ENCODE results near the gene ST3GAL3. TPM values are rescaled to one million over a fixed set of nuclear protein-coding genes. Genes with fewer than 3 reads are reported as not detected.

ST3GAL3 gene
- total RNA-seq, 1 experiment from 2014 or later = 20.0 TPM

- intact Hi-C loops (cut with micrococcal nuclease; ENCODE audit: unreplicated experiment) = no loop called here
- TF ChIP-seq CTCF (IDR thresholded peaks at IDR 0.05; ENCODE audit: unreplicated experiment) = no peak
- CTCF ChIA-PET = no interaction called here
- no peak for DNase-seq
- H3K36me3 Mint-ChIP-seq (ENCODE audit: insufficient read depth, unreplicated experiment) = peaks cover 4% of the 10 kb centered on the region
- H3K27ac Mint-ChIP-seq (ENCODE audit: unreplicated experiment) = no peak overlapping the region
- no peaks in the 10 kb centered on the region for H3K27me3 Mint-ChIP-seq (ENCODE audit: unreplicated experiment)
- H3K4me1 Mint-ChIP-seq (ENCODE audit: low read depth, unreplicated experiment) = no peaks in the 10 kb centered on the region
- BruUV-seq (replicated peaks) = no TSS peak
- H3K4me3 Mint-ChIP-seq (ENCODE audit: low read depth, unreplicated experiment) = no peak overlapping the region
- no peaks in the 10 kb centered on the region for H3K9me3 Mint-ChIP-seq (ENCODE audit: low read depth, unreplicated experiment)
Measured at GRCh38 chr1:43729816-43730463, 22.6 kb downstream of the ST3GAL3 start.

GRCh38 chr1:43731867-43732531 lies 24.7 kb downstream of the ST3GAL3 start:
- H3K36me3 Mint-ChIP-seq (ENCODE audit: insufficient read depth, unreplicated experiment) = peaks cover 4% of the 10 kb centered on the region
- CTCF ChIA-PET = interaction anchor here (0.9 kb wide), 1 partner anchor 31 kb away, joined by 3 read pairs; no protein-coding TSS in a partner anchor
- no peak overlapping the region for H3K27ac Mint-ChIP-seq (ENCODE audit: unreplicated experiment)
- no peak for DNase-seq
- no peak for TF ChIP-seq CTCF (IDR thresholded peaks at IDR 0.05; ENCODE audit: unreplicated experiment)
- no TSS peak for BruUV-seq (replicated peaks)
- H3K4me1 Mint-ChIP-seq (ENCODE audit: low read depth, unreplicated experiment) = no peaks in the 10 kb centered on the region
- intact Hi-C loops (cut with micrococcal nuclease; ENCODE audit: unreplicated experiment) = no loop called here
- H3K9me3 Mint-ChIP-seq (ENCODE audit: low read depth, unreplicated experiment) = no peaks in the 10 kb centered on the region
- H3K4me3 Mint-ChIP-seq (ENCODE audit: low read depth, unreplicated experiment) = no peak overlapping the region
- H3K27me3 Mint-ChIP-seq (ENCODE audit: unreplicated experiment) = no peaks in the 10 kb centered on the region

- Mint-ChIP-seq H3K36me3 (ENCODE audit: insufficient read depth, unreplicated experiment) (no peaks in the 10 kb centered on the region), H3K4me1 (ENCODE audit: low read depth, unreplicated experiment) (no peaks in the 10 kb centered on the region), H3K9me3 (ENCODE audit: low read depth, unreplicated experiment) (no peaks in the 10 kb centered on the region), H3K27me3 (ENCODE audit: unreplicated experiment) (no peaks in the 10 kb centered on the region), H3K27ac (ENCODE audit: unreplicated experiment) (no peak overlapping the region), H3K4me3 (ENCODE audit: low read depth, unreplicated experiment) (no peak overlapping the region)
- DNase-seq = no peak
- CTCF ChIA-PET = interaction anchor here (1.2 kb wide), 1 partner anchor 29 kb away, joined by 4 read pairs; no protein-coding TSS in a partner anchor
- no TSS peak for BruUV-seq (replicated peaks)
- intact Hi-C loops (cut with micrococcal nuclease; ENCODE audit: unreplicated experiment) = no loop called here
- no peak for TF ChIP-seq CTCF (IDR thresholded peaks at IDR 0.05; ENCODE audit: unreplicated experiment)
Measured at GRCh38 chr1:43736819-43737218, 29.5 kb downstream of the ST3GAL3 start.

DNA sequence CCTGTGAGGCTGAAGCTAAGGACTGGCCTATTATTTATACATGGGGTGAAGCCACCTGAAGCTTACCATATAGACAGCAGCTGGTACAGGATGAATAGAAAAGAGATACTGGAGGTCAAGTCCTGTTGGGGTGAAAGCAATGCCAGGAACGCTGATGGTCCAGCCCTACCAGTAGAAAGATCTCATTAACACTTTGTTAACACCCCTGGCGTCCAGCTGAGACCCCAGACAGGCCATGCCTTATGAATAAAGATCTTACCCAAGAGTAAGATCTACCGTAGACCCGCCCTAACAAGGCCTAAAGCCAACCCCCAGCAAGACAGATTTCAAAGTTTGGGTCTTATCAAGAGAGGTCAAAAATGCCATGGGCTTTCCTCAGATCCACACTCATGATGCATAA lies 34.7 kb downstream of the ST3GAL3 start:
- Mint-ChIP-seq H3K4me3 (ENCODE audit: low read depth, unreplicated experiment) (no peak overlapping the region), H3K36me3 (ENCODE audit: insufficient read depth, unreplicated experiment) (no peaks in the 10 kb centered on the region), H3K27me3 (ENCODE audit: unreplicated experiment) (no peaks in the 10 kb centered on the region), H3K4me1 (ENCODE audit: low read depth, unreplicated experiment) (no peaks in the 10 kb centered on the region), H3K27ac (ENCODE audit: unreplicated experiment) (no peak overlapping the region), H3K9me3 (ENCODE audit: low read depth, unreplicated experiment) (no peaks in the 10 kb centered on the region)
- no peak for DNase-seq
- intact Hi-C loops (cut with micrococcal nuclease; ENCODE audit: unreplicated experiment) = no loop called here
- BruUV-seq (replicated peaks) = no TSS peak
- no peak for TF ChIP-seq CTCF (IDR thresholded peaks at IDR 0.05; ENCODE audit: unreplicated experiment)
- CTCF ChIA-PET = no interaction called here
